Adrenal gland (tissue), 12 donors: Measurements from ENCODE around the gene OR51B5. TPM values are rescaled to one million over a fixed set of nuclear protein-coding genes. Genes with fewer than 3 reads are reported as not detected.
"Not testable (repeated sequence)": the region's sequence is repeated elsewhere in the genome, so short reads cannot be mapped to it uniquely, and the experiment has no call there.

Experiments used
- DNase-seq, 7 donors: peaks; one replicate each; pipeline ENCODE4 v3.0.0-alpha.2; 2019 to 2020
- H3K27ac ChIP-seq, 5 donors: fragments of 200-600 bp; sonication (generic) in 4 of 5; 1 replicate in 3 of 5; 2 replicates in 2 of 5; pipeline versions ENCODE4 v1.5.1 to v1.8.0; 2016 to 2020; ENCODE audit warnings: mild to moderate bottlenecking in 1 of 5
- H3K27me3 ChIP-seq: fragments of 200-600 bp; 2 replicates; pipeline ENCODE4 v1.8.0; 2021
- H3K36me3 ChIP-seq, 2 donors: fragments of 200-600 bp; replicated peaks in 1 of 2; 1 replicate in 1 of 2; 2 replicates in 1 of 2; pipeline versions ENCODE4 v1.5.1 to v1.8.0; 2018 to 2022
- H3K4me1 ChIP-seq, 2 donors: fragments of 200-600 bp; replicated peaks in 1 of 2; 1 replicate in 1 of 2; 2 replicates in 1 of 2; pipeline versions ENCODE4 v1.5.1 to v1.8.0; 2018 to 2021
- H3K4me3 ChIP-seq, 4 donors: fragments of 200-600 bp; sonication (generic) in 3 of 4; one replicate each; pipeline ENCODE4 v1.5.1; 2016 to 2018
- H3K9me3 ChIP-seq, 3 donors: fragments of 200-600 bp; sonication (generic) in 1 of 3; replicated peaks in 1 of 3; 1 replicate in 2 of 3; 2 replicates in 1 of 3; pipeline versions ENCODE4 v1.5.1 to v1.8.0; 2016 to 2021
- POLR2A ChIP-seq, 2 donors: fragments of 450-650 bp; IDR thresholded peaks; one replicate each; pipeline ENCODE4 v1.6.1; 2017; ENCODE audit warnings: antibody characterized with exemption in 2 of 2, mild to moderate bottlenecking in 2 of 2, moderate library complexity in 1 of 2
- WGBS, 4 donors: extraction: QIAGEN DNeasy Blood & Tissue Kit in 2 of 4; methylation state at CpG; one replicate each; pipeline versions ENCODE4 v1.1.5 to v1.1.7; 2013 to 2017; 5-methylcytosine and 5-hydroxymethylcytosine counted together
- intact Hi-C, 2 donors: fragments of 100-400 bp; cut with DNase I; formaldehyde crosslinking; loops; one replicate each; pipeline versions ENCODE4 v1.14.1 to v1.15.0; 2022 to 2023
- polyA plus RNA-seq, 3 donors: library from polyadenylated mRNA; stranded (reverse); fragments of 200-250 nt in 2 of 3; fragments of 350-450 nt in 1 of 3; fragmentation: Illumina TruSeq in 1 of 3; extraction: RNeasy Lipid Tissue Mini Kit (QIAGEN cat#74804) in 1 of 3; gene quantifications; one replicate each; pipeline ENCODE4 v1.2.3, GENCODE V29; 2013 to 2014
- small RNA-seq, 2 donors: library from RNA; depleted of rRNA; stranded (forward); fragments of <200 nt; gene quantifications; one replicate each; pipeline ENCODE3, GENCODE V24; 2016
- total RNA-seq, 9 donors: library from RNA; depleted of rRNA in 4 of 9; stranded (reverse); fragments of >200 nt in 4 of 9; fragments of 120-200 nt in 1 of 9; fragmentation: NEBNext Ultra II Directional in 1 of 9; extraction: Animal tissue kit (Norgen Biotek cat#: 25700) in 1 of 9; gene quantifications; one replicate each; pipeline versions ENCODE4 v1.1.0 to v1.2.4, GENCODE V29; 2013 to 2023
- TF ChIP-seq, protein P1 (sequence below), 6 experiments: fragments of 450-650 bp in 4 of 6; fragments of 200-600 bp in 2 of 6; sonication (generic) in 1 of 6; IDR thresholded peaks; 1 replicate in 5 of 6; 2 replicates in 1 of 6; pipeline versions ENCODE4 v1.5.1 to v1.8.0; 2016 to 2021; ENCODE audit warnings: antibody characterized with exemption in 6 of 6, mild to moderate bottlenecking in 2 of 6, moderate library complexity in 1 of 6
- donor health status: healthy with polysubstance abuse.
- donor health status: Bipolar disorder and iron deficiency.
- donor health status: DM: yes; HTN: yes; CAD: no.
- donor health status: DM: no; HTN: no; CAD: no.
- donor health status: DM: no; HTN: no; CAD: no.
- donor health status: DM: yes; HTN: yes; CAD: no.

Gene OR51B5
- total and polyA plus RNA-seq, 12 donors = 0.16 to 2.9 (median 0.46) TPM; not detected in 4

DNA sequence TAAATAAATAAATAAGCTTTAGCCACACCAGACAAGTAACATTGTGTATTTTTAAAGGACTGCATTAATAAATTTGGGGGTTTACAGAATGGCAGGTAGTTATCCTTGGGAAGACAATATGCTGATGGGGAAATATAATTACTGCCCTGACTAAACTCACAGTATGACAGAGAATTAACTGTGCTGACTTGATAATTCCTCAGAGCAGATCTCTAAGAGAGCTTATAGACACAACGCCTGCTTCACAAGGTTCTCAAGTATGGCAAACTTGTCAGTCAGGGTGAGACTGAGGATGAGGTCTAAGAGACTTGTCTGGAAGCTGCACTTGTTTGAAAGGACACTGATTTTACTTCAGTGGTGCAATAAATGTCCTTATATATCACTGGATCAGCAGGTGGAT is 44.9 kb downstream of the OR51B5 start:
- Histone ChIP-seq H3K27me3 (no peaks in the 10 kb centered on the region), H3K36me3 (no peaks in the 10 kb centered on the region), H3K27ac (no peak overlapping the region), H3K9me3 (no peaks in the 10 kb centered on the region), H3K4me3 (no peak overlapping the region), H3K4me1 (no peaks in the 10 kb centered on the region)
- TF ChIP-seq, protein P1, sequence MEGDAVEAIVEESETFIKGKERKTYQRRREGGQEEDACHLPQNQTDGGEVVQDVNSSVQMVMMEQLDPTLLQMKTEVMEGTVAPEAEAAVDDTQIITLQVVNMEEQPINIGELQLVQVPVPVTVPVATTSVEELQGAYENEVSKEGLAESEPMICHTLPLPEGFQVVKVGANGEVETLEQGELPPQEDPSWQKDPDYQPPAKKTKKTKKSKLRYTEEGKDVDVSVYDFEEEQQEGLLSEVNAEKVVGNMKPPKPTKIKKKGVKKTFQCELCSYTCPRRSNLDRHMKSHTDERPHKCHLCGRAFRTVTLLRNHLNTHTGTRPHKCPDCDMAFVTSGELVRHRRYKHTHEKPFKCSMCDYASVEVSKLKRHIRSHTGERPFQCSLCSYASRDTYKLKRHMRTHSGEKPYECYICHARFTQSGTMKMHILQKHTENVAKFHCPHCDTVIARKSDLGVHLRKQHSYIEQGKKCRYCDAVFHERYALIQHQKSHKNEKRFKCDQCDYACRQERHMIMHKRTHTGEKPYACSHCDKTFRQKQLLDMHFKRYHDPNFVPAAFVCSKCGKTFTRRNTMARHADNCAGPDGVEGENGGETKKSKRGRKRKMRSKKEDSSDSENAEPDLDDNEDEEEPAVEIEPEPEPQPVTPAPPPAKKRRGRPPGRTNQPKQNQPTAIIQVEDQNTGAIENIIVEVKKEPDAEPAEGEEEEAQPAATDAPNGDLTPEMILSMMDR (IDR thresholded peaks at IDR 0.05) = no peak
- TF ChIP-seq POLR2A (IDR thresholded peaks at IDR 0.05) = no peak
- no peak for DNase-seq
- WGBS, 4 donors = 0 to 80% (median 55%) methylated on average over 1 of the region's 1 CpG
- intact Hi-C loops = no loop called here

DNA sequence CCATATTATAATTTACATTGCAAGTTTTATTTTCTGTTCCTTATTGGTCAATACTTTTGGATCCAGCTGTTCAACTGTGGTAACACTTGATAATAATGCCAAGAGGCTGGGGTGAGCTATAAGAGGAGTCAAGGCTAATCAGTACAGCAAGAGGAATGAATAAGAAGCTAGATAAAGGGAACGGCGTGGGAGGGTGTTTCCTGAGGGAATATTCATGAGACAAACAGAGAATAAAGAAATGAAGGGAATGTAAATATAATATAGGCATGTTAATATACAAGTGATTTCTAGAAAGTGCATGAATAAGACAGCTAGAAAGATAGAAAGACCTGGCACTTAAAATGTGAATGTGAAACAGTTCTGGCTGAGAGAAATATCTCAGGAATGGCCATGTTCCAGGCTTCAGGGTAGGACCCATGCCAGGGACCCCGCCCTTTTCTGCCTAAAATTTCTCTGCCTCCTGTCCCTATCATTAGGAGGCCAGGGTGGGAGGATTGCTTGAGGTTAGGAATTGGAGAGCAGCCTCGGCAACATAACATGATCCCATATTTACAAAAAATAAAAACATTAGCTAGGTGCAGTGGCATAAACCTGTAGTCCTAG is 45.5 kb downstream of the OR51B5 start:
- H3K27ac ChIP-seq = no peak overlapping the region
- WGBS, 4 donors = 53 to 69% (median 55%) methylated on average over 4 of the region's 4 CpGs
- H3K4me3 ChIP-seq = no peak overlapping the region
- H3K36me3 ChIP-seq = no peaks in the 10 kb centered on the region
- TF ChIP-seq, protein P1 (IDR thresholded peaks at IDR 0.05) = no peak
- TF ChIP-seq POLR2A (IDR thresholded peaks at IDR 0.05) = no peak
- H3K4me1 ChIP-seq = no peaks in the 10 kb centered on the region
- H3K27me3 ChIP-seq = no peaks in the 10 kb centered on the region
- H3K9me3 ChIP-seq = no peaks in the 10 kb centered on the region
- no peak for DNase-seq
- intact Hi-C loops = no loop called here

DNA sequence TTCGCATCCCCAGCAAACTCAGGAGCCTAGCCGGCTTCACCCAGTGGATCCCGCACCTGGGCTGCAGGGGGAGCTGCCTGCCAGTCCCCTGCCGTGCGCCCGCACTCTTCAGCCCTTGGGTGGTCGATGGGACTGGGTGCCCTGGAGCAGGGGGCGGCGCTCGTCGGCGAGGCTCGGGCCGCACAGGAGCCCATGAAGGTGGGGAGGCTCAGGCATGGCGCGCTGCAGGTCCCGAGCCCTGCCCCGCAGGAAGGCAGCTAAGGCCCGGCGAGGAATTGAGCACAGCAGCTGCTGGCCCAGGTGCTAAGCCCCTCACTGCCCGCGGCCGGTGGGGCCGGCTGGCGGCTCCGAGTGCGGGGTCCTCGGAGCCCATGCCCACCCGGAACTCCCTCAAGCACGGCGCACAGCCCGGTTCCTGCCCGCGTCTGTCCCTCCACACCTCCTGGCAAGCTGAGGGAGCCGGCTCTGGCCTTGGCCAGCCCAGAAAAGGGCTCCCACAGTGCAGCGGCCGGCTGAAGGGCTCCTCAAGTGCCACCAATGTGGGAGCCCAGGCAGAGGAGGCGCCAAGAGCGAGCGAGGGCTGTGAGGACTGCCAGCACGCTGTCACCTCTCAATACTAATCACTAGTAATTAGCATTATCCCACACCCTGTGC is 48.9 kb downstream of the OR51B5 start:
- DNase-seq = peak in 1 of 7 donors; percentile 17
- intact Hi-C loops, H3K27ac ChIP-seq, H3K27me3 ChIP-seq, H3K4me3 ChIP-seq, H3K36me3 ChIP-seq, H3K4me1 ChIP-seq, H3K9me3 ChIP-seq: not testable (repeated sequence)
- WGBS, 4 donors = 89 to 92% (median 90%) methylated on average over 7 to 41 of the region's 41 CpGs

DNA sequence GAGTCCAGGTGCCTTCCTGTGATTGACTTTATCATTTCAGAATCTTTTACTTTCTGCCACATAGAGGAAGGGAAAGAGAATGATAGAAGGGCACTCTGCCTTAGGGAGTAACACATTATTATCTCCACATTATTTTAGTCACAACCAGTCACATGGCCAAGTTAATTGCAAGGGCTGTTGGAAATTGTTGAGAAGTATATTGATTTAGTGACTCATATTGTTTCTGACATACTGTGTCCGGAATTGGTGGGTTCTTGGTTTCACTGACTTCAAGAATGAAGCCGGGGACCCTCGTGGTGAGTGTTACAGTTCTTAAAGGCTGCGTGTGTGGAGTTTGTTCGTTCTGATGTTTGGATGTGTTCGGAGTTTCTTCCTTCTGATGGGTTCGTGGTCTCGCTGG is 50.3 kb downstream of the OR51B5 start:
- no peak for TF ChIP-seq POLR2A (IDR thresholded peaks at IDR 0.05)
- TF ChIP-seq, protein P1 (IDR thresholded peaks at IDR 0.05) = no peak
- no peaks in the 10 kb centered on the region for H3K4me1 ChIP-seq
- H3K36me3 ChIP-seq = no peaks in the 10 kb centered on the region
- H3K27me3 ChIP-seq = no peaks in the 10 kb centered on the region
- 86 to 92% (median 91%) methylated on average over 8 of the region's 8 CpGs for WGBS, 4 donors
- H3K4me3 ChIP-seq = no peak overlapping the region
- intact Hi-C loops = no loop called here
- no peak overlapping the region for H3K27ac ChIP-seq
- no peak for DNase-seq
- no peaks in the 10 kb centered on the region for H3K9me3 ChIP-seq

Small RNAs within 50 kb of the gene (small RNA-seq; reads per million reads assigned to genes)
- gene AC104389.3 = 0 reads per million in 2 donors

Other genes with a start within 250 kb of the OR51B5 start
- gene OR52A5, start 205.2 kb downstream of the OR51B5 start, total RNA-seq = not detected
- not detected for gene OR52A5, start 205.2 kb downstream of the OR51B5 start, polyA plus RNA-seq
- gene OR52A1, start 188.8 kb downstream of the OR51B5 start, total RNA-seq = not detected
- not detected for gene OR52A1, start 188.8 kb downstream of the OR51B5 start, polyA plus RNA-seq
- not detected for gene OR51V1, start 142.8 kb downstream of the OR51B5 start, total RNA-seq
- gene OR51V1, start 142.8 kb downstream of the OR51B5 start, polyA plus RNA-seq = not detected
- 100 to 1,000 TPM in 2 of 9 donors, 10 to 100 TPM in 4, 1 to 10 TPM in 3; 1.1 to 794 (median 10.5) TPM for gene HBB, start 116.5 kb downstream of the OR51B5 start, total RNA-seq
- gene HBB, start 116.5 kb downstream of the OR51B5 start, polyA plus RNA-seq = 10 to 100 TPM in 1 of 3 donors, 1 to 10 TPM in 2; 1.3 to 23.8 (median 8.0) TPM
- 1 to 10 TPM in 1 of 9 donors, under 1 TPM in 2, not detected in 6; 0.53 to 2.1 (median 0.83) TPM for gene HBD, start 109.0 kb downstream of the OR51B5 start, total RNA-seq
- gene HBD, start 109.0 kb downstream of the OR51B5 start, polyA plus RNA-seq = not detected
- gene HBG1, start 93.7 kb downstream of the OR51B5 start, total RNA-seq = 10 to 100 TPM in 1 of 9 donors, 1 to 10 TPM in 2, not detected in 6; 3.6 to 22.7 (median 3.8) TPM
- gene HBG1, start 93.7 kb downstream of the OR51B5 start, polyA plus RNA-seq = not detected
- gene HBG2, start 88.7 kb downstream of the OR51B5 start, total RNA-seq = 1,000 to 10,000 TPM in 1 of 9 donors, 10 to 100 TPM in 2, under 1 TPM in 1, not detected in 5; 0.78 to 9,973 (median 12.5) TPM
- under 1 TPM in 1 of 3 donors, not detected in 2; 0.51 TPM for gene HBG2, start 88.7 kb downstream of the OR51B5 start, polyA plus RNA-seq
- gene HBE1, start 73.6 kb downstream of the OR51B5 start, total RNA-seq = 10 to 100 TPM in 1 of 9 donors, 1 to 10 TPM in 2, not detected in 6; 3.6 to 42.8 (median 3.7) TPM
- under 1 TPM in 2 of 3 donors, not detected in 1; 0.16 to 0.24 TPM for gene HBE1, start 73.6 kb downstream of the OR51B5 start, polyA plus RNA-seq
- gene OR51B4, start 41.6 kb downstream of the OR51B5 start, total RNA-seq = under 1 TPM in 3 of 9 donors, not detected in 6; 0.28 to 0.78 (median 0.34) TPM
- not detected for gene OR51B4, start 41.6 kb downstream of the OR51B5 start, polyA plus RNA-seq
- 1 to 10 TPM in 1 of 9 donors, under 1 TPM in 1, not detected in 7; 0.33 to 1.3 TPM for gene OR51B2, start 19.2 kb downstream of the OR51B5 start, total RNA-seq
- gene OR51B2, start 19.2 kb downstream of the OR51B5 start, polyA plus RNA-seq = not detected
- gene OR51B6, start 8.0 kb upstream of the OR51B5 start, total RNA-seq = not detected
- gene OR51B6, start 8.0 kb upstream of the OR51B5 start, polyA plus RNA-seq = not detected
- gene OR51M1, start 40.3 kb upstream of the OR51B5 start, total RNA-seq = not detected
- not detected for gene OR51M1, start 40.3 kb upstream of the OR51B5 start, polyA plus RNA-seq
- gene OR51Q1, start 78.6 kb upstream of the OR51B5 start, total RNA-seq = not detected
- gene OR51Q1, start 78.6 kb upstream of the OR51B5 start, polyA plus RNA-seq = not detected
- gene OR51I1, start 98.0 kb upstream of the OR51B5 start, total RNA-seq = under 1 TPM in 3 of 9 donors, not detected in 6; 0.34 to 0.94 (median 0.61) TPM
- not detected for gene OR51I1, start 98.0 kb upstream of the OR51B5 start, polyA plus RNA-seq
- not detected for gene OR51I2, start 105.8 kb upstream of the OR51B5 start, total RNA-seq
- gene OR51I2, start 105.8 kb upstream of the OR51B5 start, polyA plus RNA-seq = not detected
- gene OR52D1, start 145.2 kb upstream of the OR51B5 start, total RNA-seq = not detected
- gene OR52D1, start 145.2 kb upstream of the OR51B5 start, polyA plus RNA-seq = not detected
- under 1 TPM in 6 of 9 donors, not detected in 3; 0.25 to 0.67 (median 0.48) TPM for gene UBQLN3, start 166.4 kb upstream of the OR51B5 start, total RNA-seq
- not detected for gene UBQLN3, start 166.4 kb upstream of the OR51B5 start, polyA plus RNA-seq
- 1 to 10 TPM in 3 of 9 donors, under 1 TPM in 5, not detected in 1; 0.29 to 1.4 (median 0.65) TPM for gene UBQLNL, start 173.2 kb upstream of the OR51B5 start, total RNA-seq
- 1 to 10 TPM in 2 of 3 donors, under 1 TPM in 1; 0.26 to 1.1 (median 1.0) TPM for gene UBQLNL, start 173.2 kb upstream of the OR51B5 start, polyA plus RNA-seq
- 1 to 10 TPM in 2 of 9 donors, under 1 TPM in 2, not detected in 5; 0.22 to 1.6 (median 0.69) TPM for gene OR52H1, start 205.0 kb upstream of the OR51B5 start, total RNA-seq
- gene OR52H1, start 205.0 kb upstream of the OR51B5 start, polyA plus RNA-seq = not detected
- gene OR52B6, start 237.4 kb upstream of the OR51B5 start, total RNA-seq = not detected
- not detected for gene OR52B6, start 237.4 kb upstream of the OR51B5 start, polyA plus RNA-seq